ENCODE results near the gene PTH1R.

The PTH1R gene

GRCh38 chr3:46947981-46948791 is 70.7 kb downstream of the PTH1R start:
- DNase-seq (ENCODE audit: low read depth): peak; percentile 62

DNA sequence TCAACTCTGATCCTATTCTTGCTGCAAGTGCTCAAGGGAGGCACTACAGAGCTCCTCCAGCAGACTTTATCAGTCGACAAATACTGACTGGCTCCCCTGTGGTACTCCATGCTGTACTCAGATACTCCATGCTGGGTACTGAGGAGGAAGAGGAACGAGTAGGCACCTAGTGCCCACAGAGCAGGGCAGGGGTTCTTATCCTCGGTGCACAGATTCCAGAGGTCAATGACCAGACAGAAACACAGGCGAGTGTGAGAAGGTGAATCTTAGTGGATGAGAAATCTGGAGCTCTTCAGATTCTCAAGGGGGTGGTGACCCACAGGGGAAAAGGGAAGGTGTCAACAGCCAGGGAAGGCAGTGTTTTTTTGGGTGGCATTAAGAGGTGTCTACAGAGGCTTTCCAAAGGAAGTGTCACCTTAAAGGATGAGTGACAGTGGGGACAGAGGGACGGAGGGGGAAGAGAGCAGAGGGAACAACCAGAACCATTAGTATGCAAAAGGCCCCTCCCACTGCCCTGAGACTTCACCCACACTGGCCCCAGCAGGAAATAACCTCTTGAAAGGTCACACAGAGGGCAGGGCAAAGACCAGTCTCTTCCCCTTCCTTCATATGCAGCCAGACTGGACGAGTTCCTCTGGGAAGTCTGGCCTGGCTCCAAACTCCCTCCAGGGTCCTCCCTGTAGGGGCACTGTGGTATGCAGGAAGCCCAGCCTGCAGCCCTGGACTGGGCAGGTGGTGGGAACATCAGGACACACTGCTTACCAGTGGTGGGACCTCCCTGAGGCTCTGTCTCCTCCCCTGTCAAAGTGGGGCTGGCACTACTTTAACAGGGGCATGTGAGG is 71.5 kb downstream of the PTH1R start:
- no peak for DNase-seq (ENCODE audit: low read depth)

GRCh38 chr3:46950177-46950576 is 72.7 kb downstream of the PTH1R start:
- DNase-seq (ENCODE audit: low read depth): no peak

DNA sequence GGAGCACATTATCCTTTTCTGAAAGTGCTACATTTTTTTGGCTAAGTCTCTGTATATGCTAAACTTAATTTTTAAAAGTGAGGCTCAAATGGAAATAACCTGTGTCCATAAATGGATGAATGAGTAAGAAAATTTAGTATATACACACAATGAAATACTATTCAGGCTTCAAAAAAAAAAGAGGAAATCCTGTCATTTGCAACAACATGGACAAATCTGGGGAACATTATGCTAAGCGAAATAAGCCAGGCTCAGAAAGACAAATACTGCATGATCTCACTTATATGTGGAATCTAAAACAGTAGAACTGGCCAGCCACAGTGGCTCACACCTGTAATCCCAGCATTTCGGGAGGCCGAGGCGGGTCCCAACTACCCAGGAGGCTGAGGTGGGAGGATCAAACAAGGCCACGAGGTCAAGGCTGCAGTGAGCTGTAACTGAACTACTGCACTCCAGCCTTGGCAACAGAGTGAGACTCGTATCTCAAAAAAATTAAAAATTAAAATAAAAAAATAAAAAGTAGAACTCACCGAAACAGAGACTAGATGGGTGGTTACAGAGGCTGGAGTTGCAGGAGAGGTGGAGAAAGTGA is 73.2 kb downstream of the PTH1R start:
- no peak for DNase-seq (ENCODE audit: low read depth)

DNA sequence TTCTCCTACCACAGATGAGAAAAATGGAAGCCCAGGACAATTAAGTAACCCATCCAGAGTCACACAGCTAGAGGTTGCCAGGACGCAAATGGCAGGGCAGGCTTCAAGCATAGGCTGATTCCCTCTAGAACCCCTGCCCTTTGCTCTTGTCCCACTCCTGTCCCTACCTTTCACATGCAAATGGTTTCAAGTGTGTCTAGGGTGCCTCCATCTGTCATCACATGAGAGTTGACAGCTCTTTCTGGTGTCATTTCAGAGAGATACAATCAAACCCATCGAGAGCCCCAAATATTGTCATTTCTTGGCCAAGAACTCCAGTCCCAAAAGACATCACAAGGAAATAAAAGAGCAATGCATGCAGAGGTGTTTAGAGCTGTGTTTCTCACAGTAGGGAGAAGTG is 75.3 kb downstream of the PTH1R start:
- no peak for DNase-seq (ENCODE audit: low read depth)

Measured in activated T-helper 1 cell treated with Interleukin-2 at 50 U/mL for 16 hours (primary cell).